GM19455 (cell line): ENCODE measurements around the gene KRT31.
"Not testable (repeated sequence)": the region's sequence is repeated elsewhere in the genome, so short reads cannot be mapped to it uniquely, and the experiment has no call there.

Experiments used
- ATAC-seq: cut with Tn5 transposase; IDR thresholded peaks from one replicate; pipeline ENCODE4 v1.9.1; 2021; ENCODE audit not compliant: unreplicated experiment

KRT31 gene

GRCh38 chr17:41396996-41397660 is at the start of gene KRT31:
Gene KRT31, minus strand, starts transcription at chr17:41397608. Its CDS starts 69 bp downstream, at chr17:41397539.
- ATAC-seq, result no peak

GRCh38 chr17:41446806-41447205 is 49.4 kb upstream of the KRT31 start:
- ATAC-seq, result no peak

- ATAC-seq, result no peak
Measured at GRCh38 chr17:41444640-41445039, 47.2 kb upstream of the KRT31 start.

- ATAC-seq, result no peak
Measured at GRCh38 chr17:41444186-41444585, 46.8 kb upstream of the KRT31 start.

GRCh38 chr17:41442739-41443138 is 45.3 kb upstream of the KRT31 start:
- no peak for ATAC-seq

- ATAC-seq, result no peak
Measured at GRCh38 chr17:41440531-41441033, 43.2 kb upstream of the KRT31 start, which contains the start of gene KRT38. Gene KRT38, minus strand, starts transcription at chr17:41440983. Its CDS starts 62 bp downstream, at chr17:41440921.

- ATAC-seq, result no peak
Measured at GRCh38 chr17:41439375-41439774, 42.0 kb upstream of the KRT31 start.

- ATAC-seq, result no peak
Measured at GRCh38 chr17:41437769-41438168, 40.4 kb upstream of the KRT31 start.

GRCh38 chr17:41437254-41437653 is 39.8 kb upstream of the KRT31 start:
- no peak for ATAC-seq

- no peak for ATAC-seq
Measured at GRCh38 chr17:41434415-41434814, 37.0 kb upstream of the KRT31 start.

GRCh38 chr17:41434005-41434404 is 36.6 kb upstream of the KRT31 start:
- ATAC-seq, result no peak

GRCh38 chr17:41433586-41433985 is 36.2 kb upstream of the KRT31 start:
- no peak for ATAC-seq

- ATAC-seq, result not testable (repeated sequence)
Measured at GRCh38 chr17:41430376-41430775, 33.0 kb upstream of the KRT31 start.

- ATAC-seq, result no peak
Measured at GRCh38 chr17:41429667-41430066, 32.3 kb upstream of the KRT31 start.

GRCh38 chr17:41428591-41429291 is 31.3 kb upstream of the KRT31 start:
- no peak for ATAC-seq

- no peak for ATAC-seq
Measured at GRCh38 chr17:41424111-41424635, 26.8 kb upstream of the KRT31 start, which contains the start of gene KRT37. Gene KRT37, minus strand, starts transcription at chr17:41424585. Its CDS starts 62 bp downstream, at chr17:41424523.

GRCh38 chr17:41422586-41422985 is 25.2 kb upstream of the KRT31 start:
- ATAC-seq, result not testable (repeated sequence)

GRCh38 chr17:41421617-41422016 is 24.2 kb upstream of the KRT31 start:
- no peak for ATAC-seq

GRCh38 chr17:41421116-41421515 is 23.7 kb upstream of the KRT31 start:
- no peak for ATAC-seq

GRCh38 chr17:41420134-41420533 is 22.7 kb upstream of the KRT31 start:
- ATAC-seq, result no peak

- no peak for ATAC-seq
Measured at GRCh38 chr17:41419716-41420115, 22.3 kb upstream of the KRT31 start.
